GM21390 (cell line): ENCODE measurements around the gene ZSCAN10.
"Not testable (repeated sequence)": the region's sequence is repeated elsewhere in the genome, so short reads cannot be mapped to it uniquely, and the experiment has no call there.

Experiments
- ATAC-seq: cut with Tn5 transposase; IDR thresholded peaks from one replicate; pipeline ENCODE4 v1.9.1; 2021; ENCODE audit not compliant: unreplicated experiment

The ZSCAN10 gene

GRCh38 chr16:3098459-3099394 lies at the start of gene ZSCAN10:
ZSCAN10 (minus strand) TSS chr16:3099294; CDS start chr16:3092937, 6,357 bp downstream.
- ATAC-seq: no peak

- ATAC-seq: no peak
Observed at GRCh38 chr16:3148256-3149192, 49.4 kb upstream of the ZSCAN10 start.

GRCh38 chr16:3147757-3148104 lies 48.6 kb upstream of the ZSCAN10 start:
- no peak for ATAC-seq

- no peak for ATAC-seq
Observed at GRCh38 chr16:3147046-3147756, 48.1 kb upstream of the ZSCAN10 start.

- ATAC-seq: no peak
Observed at GRCh38 chr16:3145660-3146059, 46.6 kb upstream of the ZSCAN10 start.

GRCh38 chr16:3145151-3145550 lies 46.1 kb upstream of the ZSCAN10 start:
- no peak for ATAC-seq

GRCh38 chr16:3144321-3144983 lies 45.4 kb upstream of the ZSCAN10 start:
- no peak for ATAC-seq

GRCh38 chr16:3143598-3144320 lies 44.7 kb upstream of the ZSCAN10 start:
- ATAC-seq: no peak

- ATAC-seq: no peak
Observed at GRCh38 chr16:3143189-3143588, 44.1 kb upstream of the ZSCAN10 start.

GRCh38 chr16:3142770-3143169 lies 43.7 kb upstream of the ZSCAN10 start:
- ATAC-seq: no peak

- ATAC-seq: no peak
Observed at GRCh38 chr16:3142327-3142726, 43.2 kb upstream of the ZSCAN10 start.

GRCh38 chr16:3141781-3142311 lies 42.8 kb upstream of the ZSCAN10 start:
- ATAC-seq: no peak

GRCh38 chr16:3140603-3141427 lies 41.7 kb upstream of the ZSCAN10 start:
- no peak for ATAC-seq

- not testable (repeated sequence) for ATAC-seq
Observed at GRCh38 chr16:3139561-3139960, 40.5 kb upstream of the ZSCAN10 start.

- ATAC-seq: no peak
Observed at GRCh38 chr16:3138823-3139426, 39.8 kb upstream of the ZSCAN10 start.

- no peak for ATAC-seq
Observed at GRCh38 chr16:3138342-3138741, 39.2 kb upstream of the ZSCAN10 start.

GRCh38 chr16:3137267-3137666 lies 38.2 kb upstream of the ZSCAN10 start:
- no peak for ATAC-seq

- no peak for ATAC-seq
Observed at GRCh38 chr16:3135126-3135715, 36.1 kb upstream of the ZSCAN10 start.
